GM19468 (cell line): ENCODE results near the gene COQ10A.
A peak's percentile ranks its signal among the peaks of the same experiment; 100 is the strongest.
"Not testable (repeated sequence)": the region's sequence is repeated elsewhere in the genome, so short reads cannot be mapped to it uniquely, and the experiment has no call there.

Experiments
- ATAC-seq: cut with Tn5 transposase; IDR thresholded peaks from one replicate; pipeline ENCODE4 v1.9.1; 2021; ENCODE audit warnings: mild to moderate bottlenecking, moderate library complexity, moderate number of reproducible peaks; ENCODE audit not compliant: unreplicated experiment; ENCODE audit errors: extremely low read depth

The COQ10A gene

GRCh38 chr12:56241424-56242303 lies 25.1 kb upstream of the COQ10A start:
- no peak for ATAC-seq

DNA sequence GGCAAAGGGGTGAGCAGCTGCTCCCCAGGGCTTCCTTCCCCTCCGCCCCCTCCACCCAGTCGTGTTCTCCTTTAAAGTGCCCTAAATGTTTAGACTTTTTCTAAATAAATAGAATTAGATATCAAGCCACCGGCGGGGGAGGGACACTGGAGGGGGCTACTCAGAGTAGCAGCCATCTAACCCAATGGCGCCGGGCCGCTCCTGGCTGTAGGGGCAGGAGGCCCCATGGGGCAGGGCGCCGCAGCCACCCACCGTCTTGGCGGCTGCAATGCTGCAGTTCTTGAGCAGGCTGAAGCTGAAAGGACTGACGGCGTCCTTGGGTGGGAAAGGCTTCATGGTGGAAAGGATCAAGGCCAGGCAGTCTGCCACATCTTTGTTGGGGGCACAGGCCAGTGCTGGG lies 23.8 kb upstream of the COQ10A start:
- no peak for ATAC-seq

GRCh38 chr12:56243731-56244181 lies 23.0 kb upstream of the COQ10A start:
- ATAC-seq = no peak

GRCh38 chr12:56244494-56244893 lies 22.2 kb upstream of the COQ10A start:
- no peak for ATAC-seq

DNA sequence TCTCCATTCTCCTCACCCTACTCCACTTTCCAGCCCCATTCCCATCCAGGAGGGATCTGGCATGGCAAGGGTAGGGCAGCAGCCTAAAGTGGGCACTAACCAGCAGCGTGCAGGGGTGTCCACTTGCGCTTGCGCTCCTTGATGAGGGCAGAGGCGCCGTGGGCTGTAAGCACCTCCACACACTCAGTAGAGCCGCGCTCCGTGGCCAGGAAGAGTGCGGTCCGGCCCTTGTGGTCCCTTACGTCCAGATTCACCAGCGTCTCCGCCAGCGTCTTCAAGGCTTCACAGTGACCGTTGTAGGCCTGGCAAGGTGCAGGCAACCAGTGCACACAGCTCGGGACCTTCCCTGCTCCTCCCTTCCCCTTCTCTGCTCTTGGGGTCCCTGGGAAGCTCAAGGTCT lies 18.8 kb upstream of the COQ10A start:
- no peak for ATAC-seq

DNA sequence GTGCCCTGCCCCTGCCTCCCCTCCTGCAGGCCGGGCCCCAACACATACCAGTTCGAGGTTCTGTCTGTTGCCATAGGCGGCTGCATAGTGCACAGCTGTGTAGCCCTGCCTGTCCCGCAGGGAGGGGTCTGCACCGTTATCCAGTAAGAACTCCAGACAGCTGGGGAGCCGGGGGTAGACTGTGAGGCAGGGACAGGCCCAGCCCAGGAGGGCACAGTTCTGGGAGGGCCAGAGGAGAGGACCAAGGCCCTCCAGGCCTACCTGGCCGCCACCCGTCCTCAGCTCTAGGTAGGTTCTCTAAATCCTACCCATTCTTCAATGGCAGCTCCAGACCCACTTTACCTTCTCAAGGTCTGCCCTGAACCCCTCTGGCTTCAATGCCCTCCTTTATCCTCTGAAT lies 18.0 kb upstream of the COQ10A start:
- no peak for ATAC-seq

DNA sequence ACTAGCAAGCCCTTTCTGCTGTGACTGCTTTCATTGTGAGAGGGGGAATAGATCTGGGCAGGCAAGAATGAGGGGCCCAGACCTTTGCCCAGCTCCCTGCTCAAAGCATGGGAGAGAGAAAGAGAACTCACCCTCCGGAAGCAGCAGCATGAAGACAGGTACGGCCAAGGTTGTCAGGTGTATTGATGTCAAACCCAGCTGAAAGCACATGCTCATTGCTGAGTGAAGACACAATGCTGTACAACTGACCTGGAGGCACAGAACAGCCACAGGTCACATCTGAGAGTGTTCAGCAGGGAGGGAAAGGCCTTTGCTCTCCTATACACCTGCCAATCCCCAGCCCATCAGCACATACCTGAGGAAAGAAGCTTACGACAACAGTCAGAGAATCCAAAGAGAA lies 14.1 kb upstream of the COQ10A start:
- ATAC-seq = no peak

- ATAC-seq = no peak
These were observed 13.7 kb upstream of the COQ10A start for GRCh38 chr12:56253091-56253490.

DNA sequence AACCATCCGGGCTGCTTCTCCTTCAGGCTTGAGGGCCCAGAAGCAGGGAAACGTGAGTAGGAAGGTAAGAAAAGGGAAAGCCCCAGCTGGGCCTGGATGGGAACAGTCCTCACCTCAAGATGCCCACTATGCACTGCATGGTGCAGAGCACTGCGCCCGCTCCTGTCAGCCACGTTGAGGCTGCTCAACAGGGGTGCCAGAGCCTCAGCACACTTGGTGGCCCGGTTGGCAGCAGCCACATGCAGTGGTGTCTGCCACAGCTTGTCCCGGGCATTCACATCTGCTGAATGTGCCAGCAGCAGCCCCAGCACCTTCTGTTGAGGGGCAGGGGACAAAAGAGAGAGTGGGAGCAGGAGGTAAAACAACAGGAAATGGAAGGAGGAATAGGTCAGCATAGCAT lies 11.1 kb upstream of the COQ10A start:
- ATAC-seq = no peak

DNA sequence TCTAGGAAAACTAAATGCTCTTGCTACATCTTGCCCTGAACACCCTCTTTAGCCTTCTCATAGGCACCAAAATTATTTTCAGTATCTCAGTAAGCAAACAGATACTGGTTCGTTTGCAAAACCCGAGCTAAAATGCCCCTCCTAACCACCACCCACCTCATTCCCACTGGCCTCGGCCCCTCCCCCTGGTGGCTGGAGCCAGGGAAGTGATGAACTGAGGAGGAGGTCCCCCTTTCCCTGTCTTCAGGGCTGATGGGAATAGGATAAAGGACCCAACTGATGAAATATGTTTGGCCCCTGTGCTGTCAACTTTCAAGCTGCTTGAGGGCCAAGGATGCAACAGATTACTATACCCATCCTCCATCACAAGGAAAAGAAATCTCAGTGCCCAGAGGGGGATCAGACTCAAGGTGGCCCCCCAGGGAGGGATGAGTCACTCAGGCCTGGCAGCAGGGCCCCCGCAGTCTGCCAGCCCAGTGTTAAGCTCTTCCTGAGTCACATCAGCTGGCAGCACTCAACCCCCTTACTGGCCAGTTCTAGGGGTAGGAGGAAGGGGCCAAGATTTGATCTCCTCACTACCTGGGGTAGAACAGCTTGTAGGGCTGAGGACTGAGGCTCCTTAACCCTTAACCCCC lies 10.3 kb upstream of the COQ10A start:
- no peak for ATAC-seq

- ATAC-seq = no peak
These were observed 9.7 kb upstream of the COQ10A start for GRCh38 chr12:56257071-56257470.

GRCh38 chr12:56257491-56258067 lies 9.2 kb upstream of the COQ10A start:
- no peak for ATAC-seq

GRCh38 chr12:56258068-56258819 lies 8.5 kb upstream of the COQ10A start, which contains the start of gene ANKRD52:
Gene ANKRD52 (minus strand): TSS chr12:56258384. CDS start chr12:56258269, 115 bp downstream.
- ATAC-seq = peak; percentile 49

DNA sequence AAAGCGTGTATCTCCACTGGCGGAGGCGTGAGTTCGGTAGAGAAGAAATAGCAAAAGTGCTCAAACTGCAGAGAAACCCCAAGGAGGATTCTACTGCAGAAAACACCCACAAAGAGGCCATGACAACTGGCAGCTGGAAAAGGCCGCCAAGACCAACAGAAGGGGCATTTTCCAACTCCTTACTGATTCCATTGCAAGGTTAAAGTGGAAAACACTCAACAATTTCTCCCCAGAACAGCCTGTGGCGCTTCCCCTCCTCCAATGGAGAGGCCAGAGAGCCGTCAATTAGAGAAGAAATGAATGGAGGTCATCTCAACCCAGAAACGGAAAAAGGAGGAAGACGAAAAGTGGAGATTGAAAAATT lies 7.9 kb upstream of the COQ10A start:
- ATAC-seq = no peak

DNA sequence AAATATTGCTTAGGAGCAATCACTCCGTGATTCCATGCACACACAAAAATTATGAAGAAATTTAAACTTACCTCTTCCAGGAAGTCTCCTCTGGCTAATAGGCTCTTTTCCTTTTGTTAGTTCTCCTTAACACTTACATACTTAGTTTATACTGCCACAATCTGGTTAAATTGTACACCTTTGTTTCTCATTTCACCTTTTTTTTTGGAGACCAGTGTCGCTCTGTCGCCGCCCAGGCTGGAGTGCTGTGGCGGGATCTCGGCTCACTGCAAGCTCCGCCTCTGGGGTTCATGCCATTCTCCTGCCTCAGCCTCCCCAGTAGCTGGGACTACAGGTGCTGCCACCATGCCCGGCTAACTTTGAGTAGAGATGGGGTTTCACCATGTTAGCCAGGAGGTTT lies 6.4 kb upstream of the COQ10A start:
- no peak for ATAC-seq

DNA sequence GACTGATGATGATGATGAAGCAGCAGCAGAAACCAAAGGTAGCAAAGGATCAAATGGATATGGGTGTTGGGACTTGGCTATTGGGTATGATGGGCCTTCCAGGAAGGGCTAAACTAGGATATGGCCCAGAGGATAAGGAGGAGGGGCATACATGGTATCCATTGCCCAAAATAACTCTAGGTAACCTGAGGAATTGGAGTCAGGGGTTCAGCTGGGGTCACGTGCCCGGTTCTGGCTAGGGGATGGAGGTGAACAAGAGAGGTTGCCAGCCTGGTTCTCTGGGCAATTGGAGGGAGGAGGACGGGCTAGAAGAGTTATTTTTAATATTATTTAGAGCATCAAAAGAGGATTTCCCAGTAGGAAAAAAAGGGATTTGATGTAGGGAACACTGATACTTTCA lies 5.8 kb upstream of the COQ10A start:
- ATAC-seq = no peak

- no peak for ATAC-seq
These were observed 5.1 kb upstream of the COQ10A start for GRCh38 chr12:56261503-56262232.

GRCh38 chr12:56262955-56263354 lies 3.8 kb upstream of the COQ10A start:
- ATAC-seq = not testable (repeated sequence)

DNA sequence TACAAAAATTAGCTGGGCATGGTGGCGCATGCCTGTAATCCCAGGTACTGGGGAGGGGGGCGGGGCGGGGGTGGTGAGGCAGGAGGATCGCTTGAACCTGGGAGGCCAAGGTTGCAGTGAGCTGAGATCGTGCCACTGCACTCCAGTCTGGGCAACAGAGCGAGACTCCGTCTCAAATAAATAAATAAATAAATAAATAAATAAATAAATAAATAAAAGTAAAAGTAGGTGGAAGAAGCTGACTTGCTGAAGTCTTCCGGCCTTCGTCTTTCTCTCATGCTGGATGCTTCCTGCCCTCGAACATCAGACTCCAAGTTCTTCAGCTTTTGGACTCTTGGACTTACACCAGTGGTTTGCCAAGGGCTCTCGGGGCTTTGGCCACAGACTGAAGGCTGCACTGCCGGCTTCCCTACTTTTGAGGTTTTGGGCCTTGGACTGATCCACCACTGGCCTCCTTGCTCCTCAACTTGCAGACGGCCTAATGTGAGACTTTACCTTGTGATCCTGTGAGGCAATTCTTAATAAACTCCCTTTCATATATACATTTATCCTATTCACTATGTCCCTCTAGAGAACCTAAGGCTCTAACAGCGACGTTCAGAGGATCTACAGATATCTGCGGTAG lies 562 bp upstream of the COQ10A start:
- not testable (repeated sequence) for ATAC-seq
